Skeletal muscle cell (primary cell): ENCODE results near the gene CAMK2A.

ENCODE experiments used
- DNase-seq: peaks from one replicate; pipeline ENCODE4 v3.0.0-alpha.2; 2010; ENCODE audit warnings: low read depth
- H3K4me3 ChIP-seq: 2 replicates; pipeline ENCODE4 v1.5.1; 2011; ENCODE audit warnings: low read depth, mild to moderate bottlenecking, control low read depth, low read length, moderate library complexity

The CAMK2A gene

GRCh38 chr5:150203832-150204589, 85.6 kb downstream of the CAMK2A start:
- no peak overlapping the region for H3K4me3 ChIP-seq
- DNase-seq = no peak

GRCh38 chr5:150202501-150202900, 87.1 kb downstream of the CAMK2A start:
- H3K4me3 ChIP-seq = no peak overlapping the region

GRCh38 chr5:150197476-150197875, 92.1 kb downstream of the CAMK2A start:
- DNase-seq = no peak

More at GRCh38 chr5:150202501-150202900, 87.1 kb downstream of the CAMK2A start:
- DNase-seq = no peak

GRCh38 chr5:150196986-150197385, 92.6 kb downstream of the CAMK2A start:
- no peak overlapping the region for H3K4me3 ChIP-seq
- DNase-seq = no peak

More at GRCh38 chr5:150197476-150197875, 92.1 kb downstream of the CAMK2A start:
- no peak overlapping the region for H3K4me3 ChIP-seq

- no peak overlapping the region for H3K4me3 ChIP-seq
- no peak for DNase-seq
These were observed 93.1 kb downstream of the CAMK2A start for GRCh38 chr5:150196514-150196913.

- H3K4me3 ChIP-seq = no peak overlapping the region
- no peak for DNase-seq
These were observed 93.7 kb downstream of the CAMK2A start for GRCh38 chr5:150195736-150196485.

GRCh38 chr5:150192462-150192861, 97.1 kb downstream of the CAMK2A start:
- no peak for DNase-seq
- H3K4me3 ChIP-seq = no peak overlapping the region

- DNase-seq = no peak
- H3K4me3 ChIP-seq = no peak overlapping the region
These were observed 98.6 kb downstream of the CAMK2A start for GRCh38 chr5:150190987-150191386.

- DNase-seq = no peak
- H3K4me3 ChIP-seq = no peak overlapping the region
These were observed 99.0 kb downstream of the CAMK2A start for GRCh38 chr5:150190503-150190979.

GRCh38 chr5:150189728-150190502, 99.7 kb downstream of the CAMK2A start, which contains the start of gene SLC6A7:
Gene SLC6A7 (plus strand): TSS chr5:150190062. CDS start chr5:150190328, 266 bp downstream.
- no peak for DNase-seq
- no peak within 1 kb of the TSS for H3K4me3 ChIP-seq

- no peak overlapping the region for H3K4me3 ChIP-seq
- DNase-seq = no peak
These were observed 100.2 kb downstream of the CAMK2A start for GRCh38 chr5:150189326-150189725.

GRCh38 chr5:150188146-150188842, 101.3 kb downstream of the CAMK2A start:
- no peak for DNase-seq
- no peak overlapping the region for H3K4me3 ChIP-seq

- H3K4me3 ChIP-seq = no peak overlapping the region
- no peak for DNase-seq
These were observed 102.7 kb downstream of the CAMK2A start for GRCh38 chr5:150186897-150187296.

- DNase-seq = no peak
- no peak overlapping the region for H3K4me3 ChIP-seq
These were observed 103.4 kb downstream of the CAMK2A start for GRCh38 chr5:150186137-150186536.

GRCh38 chr5:150184990-150185912, 104.3 kb downstream of the CAMK2A start:
- no peak overlapping the region for H3K4me3 ChIP-seq
- no peak for DNase-seq

GRCh38 chr5:150184006-150184405, 105.6 kb downstream of the CAMK2A start:
- no peak overlapping the region for H3K4me3 ChIP-seq

GRCh38 chr5:150183436-150183835, 106.1 kb downstream of the CAMK2A start:
- no peak for DNase-seq
- no peak overlapping the region for H3K4me3 ChIP-seq

More at GRCh38 chr5:150184006-150184405, 105.6 kb downstream of the CAMK2A start:
- no peak for DNase-seq

- H3K4me3 ChIP-seq = no peak overlapping the region
- DNase-seq = no peak
These were observed 106.8 kb downstream of the CAMK2A start for GRCh38 chr5:150182774-150183173.
